SK-N-MC (cell line): ENCODE results near the gene GLS.
"Not testable (repeated sequence)": the region's sequence is repeated elsewhere in the genome, so short reads cannot be mapped to it uniquely, and the experiment has no call there.

Experiments used
- DNase-seq: peaks from one replicate; pipeline ENCODE4 v3.0.0-alpha.2; 2011; ENCODE audit warnings: low read depth, low spot score
- H3K27ac ChIP-seq: fragments of 200-600 bp; sonication (generic); 2 replicates; pipeline ENCODE4 v1.5.1; 2016; ENCODE audit warnings: mixed run types
- H3K36me3 ChIP-seq: fragments of 200-600 bp; sonication (generic); 2 replicates; pipeline ENCODE4 v1.6.1; 2017; ENCODE audit warnings: antibody characterized with exemption, low read length, mixed read lengths; ENCODE audit not compliant: insufficient read depth
- H3K4me3 ChIP-seq: fragments of 200-600 bp; sonication (generic); 2 replicates; pipeline ENCODE4 v1.5.1; 2016
- H3K9ac ChIP-seq: fragments of 200-600 bp; sonication (generic); 2 replicates; pipeline ENCODE4 v1.8.0; 2017; ENCODE audit warnings: mixed run types, mixed read lengths; ENCODE audit not compliant: insufficient read length
- H3K9me3 ChIP-seq: fragments of 200-600 bp; sonication (generic); 2 replicates; pipeline ENCODE4 v1.6.1; 2017; ENCODE audit warnings: low read depth, mild to moderate bottlenecking, antibody characterized with exemption, low read length, moderate library complexity, mixed read lengths
- EZH2 ChIP-seq: fragments of 200-600 bp; sonication (generic); IDR thresholded peaks from one replicate; pipeline ENCODE4 v1.6.1; 2017; ENCODE audit warnings: antibody characterized with exemption
- FOXP2 ChIP-seq: optimal IDR thresholded peaks from 2 replicates; pipeline ENCODE3; 2011; ENCODE audit warnings: mild to moderate bottlenecking, moderate library complexity; ENCODE audit not compliant: insufficient read depth; ENCODE audit errors: extremely low read length, control extremely low read depth
- POLR2AphosphoS5 ChIP-seq: IDR thresholded peaks from 2 replicates; pipeline ENCODE4 v1.6.1; 2012; ENCODE audit warnings: mild to moderate bottlenecking, low read depth, low read length, borderline replicate concordance

Gene GLS

GRCh38 chr2:190988910-190989309 is 108.3 kb downstream of the GLS start:
- Histone ChIP-seq H3K4me3 (no peak overlapping the region), H3K9ac (no peak overlapping the region), H3K9me3 (no peaks in the 10 kb centered on the region), H3K36me3 (peaks cover 68% of the 10 kb centered on the region), H3K27ac (no peak overlapping the region)
- TF ChIP-seq POLR2AphosphoS5 (no peak), EZH2 (no peak), FOXP2 (no peak)
- DNase-seq = no peak

- H3K9me3 ChIP-seq = no peaks in the 10 kb centered on the region
- H3K9ac ChIP-seq = no peak overlapping the region
- no peak overlapping the region for H3K27ac ChIP-seq
- DNase-seq = no peak
- peaks cover 63% of the 10 kb centered on the region for H3K36me3 ChIP-seq
- TF ChIP-seq EZH2 (no peak), POLR2AphosphoS5 (no peak), FOXP2 (no peak)
- no peak overlapping the region for H3K4me3 ChIP-seq
Measured at GRCh38 chr2:190990132-190990531, 109.5 kb downstream of the GLS start.

GRCh38 chr2:190993292-190993643 is 112.6 kb downstream of the GLS start:
- TF ChIP-seq FOXP2 = no peak
- no peak for TF ChIP-seq POLR2AphosphoS5
- no peaks in the 10 kb centered on the region for H3K9me3 ChIP-seq
- no peak overlapping the region for H3K9ac ChIP-seq
- H3K4me3 ChIP-seq = no peak overlapping the region
- peaks cover 70% of the 10 kb centered on the region for H3K36me3 ChIP-seq
- no peak overlapping the region for H3K27ac ChIP-seq
- no peak for DNase-seq

GRCh38 chr2:190994148-190994547 is 113.5 kb downstream of the GLS start:
- no peak overlapping the region for H3K27ac ChIP-seq
- no peak for DNase-seq
- no peaks in the 10 kb centered on the region for H3K9me3 ChIP-seq
- no peak overlapping the region for H3K4me3 ChIP-seq
- TF ChIP-seq EZH2 (no peak), POLR2AphosphoS5 (no peak), FOXP2 (no peak)
- H3K36me3 ChIP-seq = peaks cover 71% of the 10 kb centered on the region
- H3K9ac ChIP-seq = no peak overlapping the region

GRCh38 chr2:190995315-190995714 is 114.7 kb downstream of the GLS start:
- not testable (repeated sequence) for H3K4me3 ChIP-seq, DNase-seq, H3K9ac ChIP-seq, H3K27ac ChIP-seq, H3K9me3 ChIP-seq
- H3K36me3 ChIP-seq = peaks cover 69% of the 10 kb centered on the region

- peaks cover 65% of the 10 kb centered on the region for H3K36me3 ChIP-seq
- H3K27ac ChIP-seq = no peak overlapping the region
Measured at GRCh38 chr2:190996338-190996946, 115.8 kb downstream of the GLS start.

GRCh38 chr2:190996947-190997346 is 116.3 kb downstream of the GLS start:
- TF ChIP-seq POLR2AphosphoS5 (no peak), EZH2 (no peak), FOXP2 (no peak)
- Histone ChIP-seq H3K9me3 (no peaks in the 10 kb centered on the region), H3K4me3 (no peak overlapping the region), H3K27ac (no peak overlapping the region), H3K36me3 (peaks cover 70% of the 10 kb centered on the region), H3K9ac (no peak overlapping the region)
- no peak for DNase-seq

More at GRCh38 chr2:190996338-190996946, 115.8 kb downstream of the GLS start:
- DNase-seq = no peak
- TF ChIP-seq EZH2 = no peak
- no peak for TF ChIP-seq FOXP2
- TF ChIP-seq POLR2AphosphoS5 = no peak
- Histone ChIP-seq H3K9me3 (no peaks in the 10 kb centered on the region), H3K4me3 (no peak overlapping the region), H3K9ac (no peak overlapping the region)

- Histone ChIP-seq H3K27ac (no peak overlapping the region), H3K9me3 (no peaks in the 10 kb centered on the region), H3K36me3 (peaks cover 70% of the 10 kb centered on the region), H3K9ac (no peak overlapping the region), H3K4me3 (no peak overlapping the region)
- no peak for TF ChIP-seq POLR2AphosphoS5
- TF ChIP-seq EZH2 = no peak
- TF ChIP-seq FOXP2 = no peak
- DNase-seq = no peak
Measured at GRCh38 chr2:190997526-190998113, 117.0 kb downstream of the GLS start.

- Histone ChIP-seq H3K4me3 (no peak overlapping the region), H3K9me3 (no peaks in the 10 kb centered on the region), H3K9ac (no peak overlapping the region), H3K36me3 (peaks cover 73% of the 10 kb centered on the region), H3K27ac (no peak overlapping the region)
- no peak for DNase-seq
- TF ChIP-seq FOXP2 (no peak), POLR2AphosphoS5 (no peak), EZH2 (no peak)
Measured at GRCh38 chr2:190999058-190999457, 118.4 kb downstream of the GLS start.

- TF ChIP-seq FOXP2 (no peak), EZH2 (no peak), POLR2AphosphoS5 (no peak)
- Histone ChIP-seq H3K9me3 (no peaks in the 10 kb centered on the region), H3K9ac (no peak overlapping the region), H3K27ac (no peak overlapping the region), H3K36me3 (peaks cover 76% of the 10 kb centered on the region), H3K4me3 (no peak overlapping the region)
- DNase-seq = no peak
Measured at GRCh38 chr2:190999949-191000665, 119.5 kb downstream of the GLS start.
